Measurements from ENCODE around the gene CDKL5.

CDKL5 gene

DNA sequence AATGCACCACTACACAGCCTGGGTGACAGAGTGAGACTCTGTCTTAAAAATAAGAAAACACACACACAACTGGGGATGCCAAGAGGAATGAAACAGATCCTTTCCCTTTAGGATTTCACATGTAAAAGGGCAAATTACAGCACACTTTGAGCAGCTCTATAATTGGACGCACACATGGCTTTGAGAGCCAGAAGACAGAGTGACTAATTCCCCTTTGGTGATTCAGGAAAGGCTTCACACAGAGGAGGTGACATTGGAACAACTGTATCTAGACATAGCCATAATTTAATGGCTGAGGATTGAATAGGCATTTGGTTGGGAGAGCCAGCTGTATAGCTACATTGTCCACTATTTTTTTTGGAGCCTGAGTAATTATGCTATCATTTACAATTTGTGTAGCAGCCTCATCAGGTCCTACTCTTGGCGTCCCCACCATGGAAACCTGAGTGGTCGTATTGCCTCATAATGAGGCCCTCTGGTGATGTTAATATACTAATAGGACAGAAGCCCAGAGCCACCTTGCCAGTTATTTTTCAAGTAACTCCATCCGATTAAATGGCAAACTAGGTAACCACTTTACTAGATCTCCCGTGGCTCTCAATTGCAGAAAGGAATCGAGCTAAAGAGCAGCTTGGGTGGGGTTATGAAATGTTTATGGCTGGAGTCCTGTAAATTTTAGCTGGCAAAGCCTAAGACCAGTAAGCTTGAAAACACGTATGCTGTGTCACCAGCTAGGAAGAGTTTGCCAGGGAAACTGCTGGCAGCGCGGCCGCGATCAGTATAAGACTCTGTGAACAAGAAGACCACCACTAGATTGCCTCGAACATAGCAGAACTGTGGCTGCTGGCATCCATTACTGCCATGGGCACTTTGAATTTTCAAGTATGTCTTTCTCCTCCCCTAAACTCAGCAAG is 273.6 kb downstream of the CDKL5 start:
- no peak for DNase-seq (ENCODE audit: low spot score)

DNA sequence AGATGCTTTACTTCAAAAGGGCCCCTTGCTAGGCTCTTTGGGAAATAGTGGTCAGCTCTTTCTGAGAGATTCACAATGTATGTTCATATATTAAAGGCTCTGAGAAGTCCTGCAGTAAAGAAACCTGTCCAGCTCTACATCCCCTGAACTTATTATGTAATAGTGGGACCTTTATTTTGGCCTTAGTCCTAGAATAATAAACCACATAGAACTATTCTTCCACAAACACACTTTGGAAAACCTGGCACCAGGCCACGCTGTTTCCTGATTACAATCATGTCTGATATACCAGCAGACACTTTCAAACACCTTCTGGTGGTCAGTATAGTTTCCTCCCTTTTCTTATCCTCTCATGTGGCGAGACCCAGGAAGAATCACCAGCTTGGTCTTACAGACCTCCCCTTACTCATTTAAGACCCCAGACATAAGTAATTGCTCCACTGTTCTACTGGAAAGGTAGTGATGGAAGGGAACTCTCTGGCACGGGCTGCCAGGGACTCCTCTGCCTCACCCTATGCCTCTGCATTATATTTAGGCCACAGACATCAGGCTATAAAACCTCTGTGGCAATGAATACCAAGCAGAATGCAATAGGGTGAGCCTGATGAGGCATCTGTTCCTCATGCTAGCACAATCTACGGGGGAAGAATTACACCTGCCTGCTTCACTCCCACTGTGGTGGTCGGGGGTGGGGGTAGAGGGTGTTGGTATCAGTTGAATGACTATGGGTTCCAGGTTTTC is 276.4 kb downstream of the CDKL5 start:
- no peak for DNase-seq (ENCODE audit: low spot score)

DNA sequence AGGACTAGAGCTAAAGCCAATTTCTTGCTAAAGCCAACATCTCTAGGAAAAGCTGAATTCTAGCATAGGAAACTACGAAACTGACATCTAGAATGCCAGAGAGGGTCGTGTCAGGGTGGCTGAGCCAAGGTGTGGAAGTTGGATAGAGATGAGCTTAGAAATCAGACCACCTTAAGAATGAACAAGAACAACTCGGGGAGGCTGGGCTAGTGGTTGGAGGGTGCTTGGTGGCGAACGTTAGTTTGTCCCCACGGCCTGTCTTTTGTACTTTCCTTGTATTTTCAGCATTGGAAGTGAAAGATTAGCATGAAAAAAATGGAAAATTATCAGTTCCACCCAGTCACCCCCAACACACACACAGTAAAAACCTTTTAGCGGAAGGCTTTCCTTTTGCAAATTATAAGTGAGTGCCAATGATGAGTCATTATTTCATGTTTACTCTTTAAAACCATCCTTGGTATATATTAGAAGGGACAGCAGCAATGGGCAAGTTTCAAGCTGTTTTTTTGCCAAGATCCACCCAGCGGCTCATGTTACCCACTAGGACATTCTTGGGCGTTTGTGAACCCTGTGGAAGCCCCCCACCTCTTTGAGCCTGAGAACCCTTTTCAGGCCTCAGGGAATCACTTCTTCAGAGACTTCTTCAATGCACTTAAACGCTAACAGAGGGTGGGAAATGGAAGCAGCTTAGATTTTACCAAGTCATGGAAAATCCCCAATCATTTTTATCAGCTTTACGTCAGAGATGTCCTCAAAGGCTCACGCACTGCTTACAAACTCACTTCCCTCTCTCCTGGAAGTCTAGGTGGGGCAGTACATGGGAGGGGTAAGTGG is 277.2 kb downstream of the CDKL5 start:
- DNase-seq (ENCODE audit: low spot score), result peak; percentile 16
